ENCODE results near the gene ATF2. TPM values are rescaled to one million over a fixed set of nuclear protein-coding genes. Genes with fewer than 3 reads are reported as not detected.
A peak's percentile ranks its signal among the peaks of the same experiment; 100 is the strongest.

ATF2 gene
- total and polyA plus RNA-seq, 2 donors (not counting 1 experiment from before 2014, with no cell fraction given): 23.6 to 66.8 TPM

- H3K27me3 Mint-ChIP-seq: no peaks in the 10 kb centered on the region
- ChIA-PET CTCF (no interaction called here), POLR2A (no interaction called here)
- ATAC-seq (ENCODE audit: low read depth): peak; percentile 33
- DNase-seq: peak; percentile 45
- no peaks in the 10 kb centered on the region for H3K9me3 ChIP-seq (ENCODE audit: control extremely low read depth in 1 of 3, control insufficient read depth in 2 of 3, insufficient read depth in 1 of 3, low read length in 2 of 3)
- H3K4me1 Mint-ChIP-seq: peaks cover 4% of the 10 kb centered on the region
- peak overlapping the region; percentile 29 for H3K4me2 ChIP-seq (replicated peaks; ENCODE audit: low read depth, low read length, poor library complexity, severe bottlenecking)
- H3K79me2 ChIP-seq (ENCODE audit: control insufficient read depth, insufficient read depth, low read length): no peaks in the 10 kb centered on the region
- no peaks in the 10 kb centered on the region for H3K4me1 ChIP-seq (ENCODE audit: control insufficient read depth in 2 of 2, insufficient read depth in 2 of 2, low read length in 2 of 2)
- H3K36me3 ChIP-seq (replicated peaks in 1 of 2; ENCODE audit: control extremely low read depth in 1 of 2, control insufficient read depth in 1 of 2, extremely low read depth in 1 of 2, insufficient read depth in 2 of 2, low read length in 1 of 2): no peaks in the 10 kb centered on the region
- peak overlapping the region; percentile 49 for H2AFZ ChIP-seq (ENCODE audit: insufficient read depth, low read depth, low read length, poor library complexity, severe bottlenecking)
- no peaks in the 10 kb centered on the region for H3K27me3 ChIP-seq (replicated peaks in 1 of 4; ENCODE audit: control extremely low read depth in 1 of 4, control insufficient read depth in 3 of 4, insufficient read depth in 4 of 4, low read length in 3 of 4)
- no peak overlapping the region for H3K4me3 Mint-ChIP-seq
- no peak overlapping the region for H3K27ac ChIP-seq (ENCODE audit: low read length in 2 of 2)
- H3K27ac Mint-ChIP-seq: no peak overlapping the region
- no peak overlapping the region for H3K9ac ChIP-seq (ENCODE audit: low read length)
- no peaks in the 10 kb centered on the region for H4K20me1 ChIP-seq (ENCODE audit: control insufficient read depth, insufficient read depth, low read length, poor library complexity, severe bottlenecking)
- H3K4me3 ChIP-seq (ENCODE audit: control extremely low read depth in 1 of 5, extremely low read depth in 1 of 5, insufficient read depth in 1 of 5, low read depth in 2 of 5, low read length in 4 of 5): no peak overlapping the region
- WGBS (ENCODE audit: insufficient coverage): no CpG with 5 or more reads among the region's 5 CpGs
- TF ChIP-seq, protein P1, sequence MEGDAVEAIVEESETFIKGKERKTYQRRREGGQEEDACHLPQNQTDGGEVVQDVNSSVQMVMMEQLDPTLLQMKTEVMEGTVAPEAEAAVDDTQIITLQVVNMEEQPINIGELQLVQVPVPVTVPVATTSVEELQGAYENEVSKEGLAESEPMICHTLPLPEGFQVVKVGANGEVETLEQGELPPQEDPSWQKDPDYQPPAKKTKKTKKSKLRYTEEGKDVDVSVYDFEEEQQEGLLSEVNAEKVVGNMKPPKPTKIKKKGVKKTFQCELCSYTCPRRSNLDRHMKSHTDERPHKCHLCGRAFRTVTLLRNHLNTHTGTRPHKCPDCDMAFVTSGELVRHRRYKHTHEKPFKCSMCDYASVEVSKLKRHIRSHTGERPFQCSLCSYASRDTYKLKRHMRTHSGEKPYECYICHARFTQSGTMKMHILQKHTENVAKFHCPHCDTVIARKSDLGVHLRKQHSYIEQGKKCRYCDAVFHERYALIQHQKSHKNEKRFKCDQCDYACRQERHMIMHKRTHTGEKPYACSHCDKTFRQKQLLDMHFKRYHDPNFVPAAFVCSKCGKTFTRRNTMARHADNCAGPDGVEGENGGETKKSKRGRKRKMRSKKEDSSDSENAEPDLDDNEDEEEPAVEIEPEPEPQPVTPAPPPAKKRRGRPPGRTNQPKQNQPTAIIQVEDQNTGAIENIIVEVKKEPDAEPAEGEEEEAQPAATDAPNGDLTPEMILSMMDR (IDR thresholded peaks at IDR 0.05): peak; percentile 74
- no peak for TF ChIP-seq EZH2 (IDR thresholded peaks at IDR 0.05; ENCODE audit: borderline replicate concordance, insufficient read depth, low read depth, low read length, poor library complexity, severe bottlenecking)
- intact Hi-C loops (cut with micrococcal nuclease): no loop called here
- H3K9me3 Mint-ChIP-seq (ENCODE audit: insufficient read depth): no peaks in the 10 kb centered on the region
Observed at GRCh38 chr2:175036582-175037018, 131.4 kb downstream of the ATF2 start.

GRCh38 chr2:175035806-175036205 is 132.2 kb downstream of the ATF2 start:
- Mint-ChIP-seq H3K9me3 (ENCODE audit: insufficient read depth) (no peaks in the 10 kb centered on the region), H3K4me1 (peaks cover 4% of the 10 kb centered on the region), H3K27ac (no peak overlapping the region), H3K4me3 (no peak overlapping the region), H3K27me3 (no peaks in the 10 kb centered on the region)
- DNase-seq (no peak), ATAC-seq (ENCODE audit: low read depth) (no peak)
- intact Hi-C loops (cut with micrococcal nuclease): no loop called here
- TF ChIP-seq EZH2 (IDR thresholded peaks at IDR 0.05; ENCODE audit: borderline replicate concordance, insufficient read depth, low read depth, low read length, poor library complexity, severe bottlenecking): no peak
- TF ChIP-seq, protein P1 (IDR thresholded peaks at IDR 0.05): no peak
- no peaks in the 10 kb centered on the region for H3K79me2 ChIP-seq (ENCODE audit: control insufficient read depth, insufficient read depth, low read length)
- H3K27ac ChIP-seq (ENCODE audit: low read length in 2 of 2): no peak overlapping the region
- no peak overlapping the region for H3K4me3 ChIP-seq (ENCODE audit: control extremely low read depth in 1 of 5, extremely low read depth in 1 of 5, insufficient read depth in 1 of 5, low read depth in 2 of 5, low read length in 4 of 5)
- POLR2A ChIA-PET: no interaction called here
- H2AFZ ChIP-seq (ENCODE audit: insufficient read depth, low read depth, low read length, poor library complexity, severe bottlenecking): no peak overlapping the region
- WGBS (ENCODE audit: insufficient coverage): 100% methylated on average over 2 of the region's 3 CpGs
- H3K36me3 ChIP-seq (replicated peaks in 1 of 2; ENCODE audit: control extremely low read depth in 1 of 2, control insufficient read depth in 1 of 2, extremely low read depth in 1 of 2, insufficient read depth in 2 of 2, low read length in 1 of 2): no peaks in the 10 kb centered on the region
- H3K4me2 ChIP-seq (replicated peaks; ENCODE audit: low read depth, low read length, poor library complexity, severe bottlenecking): no peak overlapping the region
- H3K27me3 ChIP-seq (replicated peaks in 1 of 4; ENCODE audit: control extremely low read depth in 1 of 4, control insufficient read depth in 3 of 4, insufficient read depth in 4 of 4, low read length in 3 of 4): no peaks in the 10 kb centered on the region
- CTCF ChIA-PET: interaction anchor here (0.7 kb wide), 1 partner anchor 457 kb away, joined by 3 read pairs; no protein-coding TSS in a partner anchor
- H3K4me1 ChIP-seq (ENCODE audit: control insufficient read depth in 2 of 2, insufficient read depth in 2 of 2, low read length in 2 of 2): no peaks in the 10 kb centered on the region
- no peaks in the 10 kb centered on the region for H3K9me3 ChIP-seq (ENCODE audit: control extremely low read depth in 1 of 3, control insufficient read depth in 2 of 3, insufficient read depth in 1 of 3, low read length in 2 of 3)
- H4K20me1 ChIP-seq (ENCODE audit: control insufficient read depth, insufficient read depth, low read length, poor library complexity, severe bottlenecking): no peaks in the 10 kb centered on the region
- H3K9ac ChIP-seq (ENCODE audit: low read length): no peak overlapping the region
